MM.1S (cell line): ENCODE data around the gene EP400.

Experiments
- DNase-seq: peaks from one replicate; pipeline ENCODE4 v3.0.0-alpha.2; 2015
- H2AFZ ChIP-seq: fragments of 300-600 bp; sonication (generic); 2 replicates; pipeline ENCODE4 v1.6.0; 2016; ENCODE audit warnings: antibody characterized with exemption, low read length
- H3F3A ChIP-seq: fragments of 300-600 bp; sonication (generic); 2 replicates; pipeline ENCODE4 v1.6.1; 2016; ENCODE audit warnings: mild to moderate bottlenecking, antibody characterized with exemption, low read length, moderate library complexity, mixed read lengths; ENCODE audit not compliant: insufficient read depth
- H3K27ac ChIP-seq: fragments of 300-600 bp; sonication (generic); 2 replicates; pipeline ENCODE4 v1.5.1; 2016; ENCODE audit warnings: mild to moderate bottlenecking, low read length
- H3K27me3 ChIP-seq: fragments of 300-600 bp; sonication (generic); replicated peaks from 2 replicates; pipeline ENCODE4 v1.6.0; 2016; ENCODE audit warnings: low read length; ENCODE audit not compliant: insufficient read depth
- H3K36me3 ChIP-seq: fragments of 300-600 bp; sonication (generic); replicated peaks from 2 replicates; pipeline ENCODE4 v1.6.1; 2016; ENCODE audit warnings: mild to moderate bottlenecking, low read length, mixed read lengths; ENCODE audit not compliant: insufficient read depth
- H3K4me1 ChIP-seq: fragments of 300-600 bp; sonication (generic); 2 replicates; pipeline ENCODE4 v1.6.1; 2016; ENCODE audit warnings: low read length, mixed read lengths
- H3K4me2 ChIP-seq: fragments of 300-600 bp; sonication (generic); 2 replicates; pipeline ENCODE4 v1.6.0; 2016; ENCODE audit warnings: low read depth, low read length
- H3K4me3 ChIP-seq: fragments of 300-600 bp; sonication (generic); 2 replicates; pipeline ENCODE4 v1.5.1; 2016; ENCODE audit warnings: low read length, mixed read lengths
- H3K79me2 ChIP-seq: fragments of 300-600 bp; sonication (generic); 2 replicates; pipeline ENCODE4 v1.6.1; 2016; ENCODE audit warnings: mixed run types, low read length, mixed read lengths
- H3K9ac ChIP-seq: fragments of 300-600 bp; sonication (generic); 2 replicates; pipeline ENCODE4 v1.6.1; 2016; ENCODE audit warnings: low read length, mixed read lengths
- H3K9me2 ChIP-seq: fragments of 300-600 bp; sonication (generic); replicated peaks from 2 replicates; pipeline ENCODE4 v1.6.1; 2016; ENCODE audit warnings: mild to moderate bottlenecking, low read length, mixed read lengths; ENCODE audit not compliant: insufficient read depth
- H3K9me3 ChIP-seq: fragments of 300-600 bp; sonication (generic); replicated peaks from 2 replicates; pipeline ENCODE4 v1.6.1; 2016; ENCODE audit warnings: mild to moderate bottlenecking, low read length, mixed read lengths; ENCODE audit not compliant: insufficient read depth
- H4K20me1 ChIP-seq: fragments of 300-600 bp; sonication (generic); 2 replicates; pipeline ENCODE4 v1.6.1; 2016; ENCODE audit warnings: mild to moderate bottlenecking, low read length, moderate library complexity, mixed read lengths; ENCODE audit not compliant: insufficient read depth
- EZH2 ChIP-seq: fragments of 300-600 bp; sonication (generic); optimal IDR thresholded peaks from 2 replicates; pipeline ENCODE3; 2017; ENCODE audit warnings: low read depth, mild to moderate bottlenecking, antibody characterized with exemption, low read length, mixed read lengths
- EZH2phosphoT487 ChIP-seq: fragments of 300-600 bp; sonication (generic); IDR thresholded peaks from 2 replicates; pipeline ENCODE4 v1.6.1; 2018; ENCODE audit warnings: antibody characterized with exemption, low read length
- TF ChIP-seq, protein P1 (sequence below): fragments of 300-600 bp; sonication (generic); IDR thresholded peaks from 2 replicates; pipeline ENCODE4 v1.5.1; 2016; ENCODE audit warnings: antibody characterized with exemption, low read length, mixed read lengths

The EP400 gene

DNA sequence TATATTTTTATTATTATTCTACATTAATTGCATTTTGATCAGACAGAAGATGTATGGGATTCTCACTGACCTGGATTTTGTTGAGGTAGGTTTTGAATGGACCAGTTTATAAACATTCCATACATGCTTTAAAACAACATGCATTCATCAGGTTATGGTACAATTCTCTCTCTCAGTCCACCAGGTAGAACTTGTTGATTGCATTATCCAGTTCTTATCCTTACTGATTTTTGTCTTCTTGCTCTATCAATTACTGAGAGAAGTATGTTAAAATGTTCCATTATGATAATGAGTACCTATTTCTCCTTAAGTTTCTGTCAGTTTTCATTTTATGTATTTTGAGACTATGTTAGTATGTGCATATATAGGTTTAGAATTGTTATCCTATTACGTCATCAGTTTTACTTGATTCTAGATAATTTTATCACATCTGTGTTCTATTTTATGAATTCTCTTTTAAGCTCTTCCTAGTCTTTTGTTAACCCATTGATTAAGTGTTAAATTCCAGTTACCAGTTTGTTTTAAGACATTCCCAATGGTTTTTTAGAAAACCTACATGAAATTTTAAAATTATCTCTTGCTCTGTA, 50.6 kb downstream of the EP400 start:
- no peaks in the 10 kb centered on the region for H4K20me1 ChIP-seq
- TF ChIP-seq EZH2 (no peak), EZH2phosphoT487 (no peak)
- TF ChIP-seq, protein P1, sequence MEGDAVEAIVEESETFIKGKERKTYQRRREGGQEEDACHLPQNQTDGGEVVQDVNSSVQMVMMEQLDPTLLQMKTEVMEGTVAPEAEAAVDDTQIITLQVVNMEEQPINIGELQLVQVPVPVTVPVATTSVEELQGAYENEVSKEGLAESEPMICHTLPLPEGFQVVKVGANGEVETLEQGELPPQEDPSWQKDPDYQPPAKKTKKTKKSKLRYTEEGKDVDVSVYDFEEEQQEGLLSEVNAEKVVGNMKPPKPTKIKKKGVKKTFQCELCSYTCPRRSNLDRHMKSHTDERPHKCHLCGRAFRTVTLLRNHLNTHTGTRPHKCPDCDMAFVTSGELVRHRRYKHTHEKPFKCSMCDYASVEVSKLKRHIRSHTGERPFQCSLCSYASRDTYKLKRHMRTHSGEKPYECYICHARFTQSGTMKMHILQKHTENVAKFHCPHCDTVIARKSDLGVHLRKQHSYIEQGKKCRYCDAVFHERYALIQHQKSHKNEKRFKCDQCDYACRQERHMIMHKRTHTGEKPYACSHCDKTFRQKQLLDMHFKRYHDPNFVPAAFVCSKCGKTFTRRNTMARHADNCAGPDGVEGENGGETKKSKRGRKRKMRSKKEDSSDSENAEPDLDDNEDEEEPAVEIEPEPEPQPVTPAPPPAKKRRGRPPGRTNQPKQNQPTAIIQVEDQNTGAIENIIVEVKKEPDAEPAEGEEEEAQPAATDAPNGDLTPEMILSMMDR, result no peak
- no peaks in the 10 kb centered on the region for H3K9me3 ChIP-seq
- no peaks in the 10 kb centered on the region for H3K4me1 ChIP-seq
- no peak overlapping the region for H3K27ac ChIP-seq
- no peak overlapping the region for H2AFZ ChIP-seq
- H3K36me3 ChIP-seq, result no peaks in the 10 kb centered on the region
- no peaks in the 10 kb centered on the region for H3K9me2 ChIP-seq
- no peak overlapping the region for H3K4me2 ChIP-seq
- no peak overlapping the region for H3K4me3 ChIP-seq
- H3K9ac ChIP-seq, result no peak overlapping the region
- H3K27me3 ChIP-seq, result no peaks in the 10 kb centered on the region
- H3F3A ChIP-seq, result no peaks in the 10 kb centered on the region
- no peak for DNase-seq
- no peaks in the 10 kb centered on the region for H3K79me2 ChIP-seq

GRCh38 chr12:132003846-132004245, 54.1 kb downstream of the EP400 start:
- TF ChIP-seq EZH2 (no peak), EZH2phosphoT487 (no peak)
- TF ChIP-seq, protein P1, result no peak
- Histone ChIP-seq H3K9me3 (no peaks in the 10 kb centered on the region), H3K36me3 (no peaks in the 10 kb centered on the region), H3K9ac (no peak overlapping the region), H3K9me2 (no peaks in the 10 kb centered on the region), H3K4me1 (no peaks in the 10 kb centered on the region), H3K4me3 (no peak overlapping the region), H3K79me2 (no peaks in the 10 kb centered on the region), H3K27ac (no peak overlapping the region), H4K20me1 (no peaks in the 10 kb centered on the region), H3K4me2 (no peak overlapping the region), H3F3A (no peaks in the 10 kb centered on the region), H2AFZ (no peak overlapping the region), H3K27me3 (no peaks in the 10 kb centered on the region)
- no peak for DNase-seq

DNA sequence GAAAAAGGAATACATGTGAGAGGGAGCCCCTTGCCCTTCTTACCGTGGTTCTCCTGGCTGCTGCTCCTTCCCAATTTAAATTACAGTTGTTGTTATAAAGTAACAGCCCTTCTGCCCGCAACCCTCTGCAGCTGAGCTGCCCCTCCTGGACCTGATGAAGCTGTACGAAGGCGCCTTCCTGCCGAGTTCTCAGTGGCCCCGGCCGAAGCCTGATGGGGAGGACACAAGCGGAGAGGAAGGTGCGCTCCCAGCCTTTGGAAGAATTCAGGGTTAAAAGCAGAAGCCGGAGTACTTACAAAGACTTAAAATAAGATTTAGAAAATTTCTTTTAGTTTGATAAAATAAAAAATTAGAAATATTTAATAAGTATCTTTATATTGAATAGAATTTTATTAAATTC, 55.2 kb downstream of the EP400 start:
- Histone ChIP-seq H3K4me1 (no peaks in the 10 kb centered on the region), H3K36me3 (no peaks in the 10 kb centered on the region), H3K4me2 (no peak overlapping the region), H3K27me3 (no peaks in the 10 kb centered on the region), H2AFZ (no peak overlapping the region), H3K9me3 (no peaks in the 10 kb centered on the region), H3K79me2 (no peaks in the 10 kb centered on the region), H4K20me1 (no peaks in the 10 kb centered on the region), H3K9ac (no peak overlapping the region), H3K9me2 (no peaks in the 10 kb centered on the region), H3F3A (no peaks in the 10 kb centered on the region), H3K4me3 (no peak overlapping the region), H3K27ac (no peak overlapping the region)
- TF ChIP-seq EZH2phosphoT487 (no peak), EZH2 (no peak)
- TF ChIP-seq, protein P1, result no peak
- DNase-seq, result no peak
